ENCODE measurements around the gene CEPT1. TPM values are rescaled to one million over a fixed set of nuclear protein-coding genes. Genes with fewer than 3 reads are reported as not detected.

Gene CEPT1
- polyA plus RNA-seq, 1 donor from 2014 or later, result 49.1 TPM

GRCh38 chr1:111218701-111219556 is 78.9 kb downstream of the CEPT1 start:
- no peak for TF ChIP-seq TAF1 (IDR thresholded peaks at IDR 0.05; ENCODE audit: low read depth)
- TF ChIP-seq CTCF (IDR thresholded peaks at IDR 0.05; ENCODE audit: poor library complexity, severe bottlenecking), result no peak
- no peak for TF ChIP-seq EP300 (conservative IDR thresholded peaks at IDR 0.05; ENCODE audit: poor library complexity, severe bottlenecking)
- no peak for TF ChIP-seq POLR2AphosphoS5 (IDR thresholded peaks at IDR 0.05)
- TF ChIP-seq RAD21 (conservative IDR thresholded peaks at IDR 0.05), result no peak
- TF ChIP-seq SMC3 (conservative IDR thresholded peaks at IDR 0.05; ENCODE audit: poor library complexity), result no peak
- no peak for TF ChIP-seq EZH2 (IDR thresholded peaks at IDR 0.05; ENCODE audit: borderline replicate concordance, insufficient read depth, low read length, poor library complexity, severe bottlenecking)
- TF ChIP-seq MXI1 (conservative IDR thresholded peaks at IDR 0.05; ENCODE audit: poor library complexity, severe bottlenecking), result no peak
- no peak for TF ChIP-seq REST (IDR thresholded peaks at IDR 0.05; ENCODE audit: borderline replicate concordance)
- H3K27me3 ChIP-seq (ENCODE audit: insufficient read depth, low read depth, low read length), result no peaks in the 10 kb centered on the region
- H3K9me3 ChIP-seq (ENCODE audit: low read length), result no peaks in the 10 kb centered on the region
- no peak overlapping the region for H3K27ac ChIP-seq (ENCODE audit: low read length)
- H3F3A ChIP-seq (ENCODE audit: insufficient read depth, low read length, poor library complexity, severe bottlenecking), result no peaks in the 10 kb centered on the region
- no peak overlapping the region for H3K9ac ChIP-seq (ENCODE audit: low read length)
- H2AFZ ChIP-seq (ENCODE audit: low read depth, low read length), result no peak overlapping the region
- H4K20me1 ChIP-seq (ENCODE audit: insufficient read depth), result no peaks in the 10 kb centered on the region
- H3K79me2 ChIP-seq (replicated peaks; ENCODE audit: insufficient read depth, low read length), result no peaks in the 10 kb centered on the region
- H3K4me2 ChIP-seq (ENCODE audit: low read length), result no peak overlapping the region
- no peaks in the 10 kb centered on the region for H3K9me2 ChIP-seq (ENCODE audit: insufficient read depth, low read length)
- no peak overlapping the region for H3K4me3 ChIP-seq (ENCODE audit: low read length)
- no peaks in the 10 kb centered on the region for H3K36me3 ChIP-seq (ENCODE audit: insufficient read depth, low read length)

- H3K27me3 ChIP-seq (ENCODE audit: insufficient read depth, low read depth, low read length), result no peaks in the 10 kb centered on the region
- no peak overlapping the region for H2AFZ ChIP-seq (ENCODE audit: low read depth, low read length)
- H3K36me3 ChIP-seq (ENCODE audit: insufficient read depth, low read length), result no peaks in the 10 kb centered on the region
- H4K20me1 ChIP-seq (ENCODE audit: insufficient read depth), result no peaks in the 10 kb centered on the region
- no peaks in the 10 kb centered on the region for H3F3A ChIP-seq (ENCODE audit: insufficient read depth, low read length, poor library complexity, severe bottlenecking)
- no peak overlapping the region for H3K4me3 ChIP-seq (ENCODE audit: low read length)
- H3K27ac ChIP-seq (ENCODE audit: low read length), result no peak overlapping the region
- TF ChIP-seq MXI1 (conservative IDR thresholded peaks at IDR 0.05; ENCODE audit: poor library complexity, severe bottlenecking) (no peak), SMC3 (conservative IDR thresholded peaks at IDR 0.05; ENCODE audit: poor library complexity) (no peak)
- H3K79me2 ChIP-seq (replicated peaks; ENCODE audit: insufficient read depth, low read length), result no peaks in the 10 kb centered on the region
- no peaks in the 10 kb centered on the region for H3K9me2 ChIP-seq (ENCODE audit: insufficient read depth, low read length)
- no peak overlapping the region for H3K4me2 ChIP-seq (ENCODE audit: low read length)
- no peaks in the 10 kb centered on the region for H3K9me3 ChIP-seq (ENCODE audit: low read length)
- no peak overlapping the region for H3K9ac ChIP-seq (ENCODE audit: low read length)
Measured at GRCh38 chr1:111219557-111220286, 79.7 kb downstream of the CEPT1 start.
